Stomach (tissue), 9 donors: ENCODE data around the gene CEMIP. TPM values are rescaled to one million over a fixed set of nuclear protein-coding genes. Genes with fewer than 3 reads are reported as not detected.

Source experiments
- DNase-seq, 2 donors: peaks; one replicate each; pipeline versions ENCODE4 v3.0.0 to v3.0.0-alpha.2; 2013 to 2019
- H3K27ac ChIP-seq, 5 donors: fragments of 200-600 bp in 4 of 5; sonication (generic) in 4 of 5; one replicate each; pipeline ENCODE4 v1.5.1; 2013 to 2019; ENCODE audit warnings: mild to moderate bottlenecking in 1 of 5, moderate library complexity in 1 of 5
- H3K27me3 ChIP-seq, 3 donors: fragments of 200-600 bp; sonication (generic); one replicate each; pipeline ENCODE4 v1.5.1; 2017 to 2019; ENCODE audit warnings: mixed run types in 1 of 3
- H3K36me3 ChIP-seq, 4 donors: fragments of 200-600 bp; sonication (generic); 1 replicate in 3 of 4; 2 replicates in 1 of 4; pipeline ENCODE4 v1.5.1; 2016 to 2019
- H3K4me1 ChIP-seq, 4 donors: fragments of 200-600 bp; sonication (generic); one replicate each; pipeline ENCODE4 v1.5.1; 2016 to 2019
- H3K4me3 ChIP-seq, 4 donors: fragments of 200-600 bp; sonication (generic) in 3 of 4; one replicate each; pipeline ENCODE4 v1.5.1; 2016 to 2019; ENCODE audit warnings: mild to moderate bottlenecking in 1 of 4
- H3K9me3 ChIP-seq, 4 donors: fragments of 200-600 bp; sonication (generic); one replicate each; pipeline ENCODE4 v1.5.1; 2016 to 2019
- CTCF ChIP-seq, 7 experiments: fragments of 450-650 bp in 4 of 7; fragments of 200-600 bp in 3 of 7; sonication (generic) in 3 of 7; IDR thresholded peaks; one replicate each; pipeline ENCODE4 v1.5.1; 2016 to 2019; ENCODE audit warnings: antibody characterized with exemption in 7 of 7, control low read depth in 2 of 7, mild to moderate bottlenecking in 1 of 7
- EP300 ChIP-seq: sonication (generic); formaldehyde crosslinking; IDR thresholded peaks from one replicate; pipeline ENCODE4 v1.6.1; 2017; ENCODE audit warnings: antibody characterized with exemption
- POLR2A ChIP-seq, 4 donors: fragments of 450-650 bp; IDR thresholded peaks; one replicate each; pipeline ENCODE4 v1.6.1; 2016; ENCODE audit warnings: antibody characterized with exemption in 4 of 4, control low read depth in 2 of 4, mild to moderate bottlenecking in 1 of 4, moderate library complexity in 1 of 4
- POLR2AphosphoS5 ChIP-seq, 3 donors: sonication (generic); formaldehyde crosslinking; IDR thresholded peaks; one replicate each; pipeline ENCODE4 v1.6.1; 2016; ENCODE audit warnings: antibody characterized with exemption in 3 of 3
- WGBS, 5 donors: extraction: QIAGEN DNeasy Blood & Tissue Kit in 3 of 5; methylation state at CpG; one replicate each; pipeline versions ENCODE4 v1.1.5 to v1.1.7; 2013 to 2018; 5-methylcytosine and 5-hydroxymethylcytosine counted together
- intact Hi-C: fragments of 100-400 bp; cut with DNase I; formaldehyde crosslinking; loops from one replicate; pipeline ENCODE4 v1.15.1; 2023; ENCODE audit warnings: low total_unique reads
- polyA plus RNA-seq, 3 donors: library from polyadenylated mRNA; stranded (reverse); fragments of 200-250 nt; gene quantifications; one replicate each; pipeline ENCODE4 v1.2.3, GENCODE V29; 2013
- total RNA-seq, 5 donors: library from RNA; depleted of rRNA; stranded (reverse); fragments of >200 nt; gene quantifications; one replicate each; pipeline versions ENCODE4 v1.1.0 to v1.2.3, GENCODE V29; 2014 to 2016
- donor health status: healthy with polysubstance abuse.
- donor health status: Bipolar disorder and iron deficiency.
- donor health status: healthy.

The CEMIP gene
- total and polyA plus RNA-seq, 8 donors = 0.53 to 2.6 (median 1.4) TPM; not detected in 4

- Histone ChIP-seq H3K27me3 (no peaks in the 10 kb centered on the region), H3K4me3 (no peak overlapping the region), H3K9me3 (no peaks in the 10 kb centered on the region), H3K36me3 (no peaks in the 10 kb centered on the region), H3K4me1 (peaks cover 0 to 4% (median 0%) of the 10 kb centered on the region in 4 donors), H3K27ac (no peak overlapping the region)
- intact Hi-C loops = no loop called here
- DNase-seq = peak in 1 of 2 donors; percentile 28
- WGBS, 5 donors = 49 to 66% (median 56%) methylated on average over 3 of the region's 3 CpGs
- TF ChIP-seq CTCF (IDR thresholded peaks at IDR 0.05) (no peak), POLR2AphosphoS5 (IDR thresholded peaks at IDR 0.05) (no peak), POLR2A (IDR thresholded peaks at IDR 0.05) (no peak), EP300 (no peak)
Measured at GRCh38 chr15:80832686-80833085, 53.5 kb downstream of the CEMIP start.

GRCh38 chr15:80834402-80834801 lies 55.2 kb downstream of the CEMIP start:
- Histone ChIP-seq H3K27me3 (no peaks in the 10 kb centered on the region), H3K9me3 (no peaks in the 10 kb centered on the region), H3K4me1 (peaks cover 0 to 4% (median 0%) of the 10 kb centered on the region in 4 donors), H3K4me3 (no peak overlapping the region), H3K36me3 (no peaks in the 10 kb centered on the region), H3K27ac (no peak overlapping the region)
- no peak for DNase-seq
- intact Hi-C loops = no loop called here
- no peak for TF ChIP-seq EP300
- TF ChIP-seq POLR2A (IDR thresholded peaks at IDR 0.05) = no peak
- no peak for TF ChIP-seq POLR2AphosphoS5 (IDR thresholded peaks at IDR 0.05)
- TF ChIP-seq CTCF (IDR thresholded peaks at IDR 0.05) = no peak
- WGBS, 5 donors = 67 to 84% (median 73%) methylated on average over 2 of the region's 2 CpGs

- Histone ChIP-seq H3K27ac (no peak overlapping the region), H3K4me3 (no peak overlapping the region), H3K36me3 (no peaks in the 10 kb centered on the region), H3K27me3 (no peaks in the 10 kb centered on the region), H3K4me1 (peaks cover 0 to 4% (median under 1%) of the 10 kb centered on the region in 4 donors), H3K9me3 (no peaks in the 10 kb centered on the region)
- WGBS, 5 donors = 71 to 89% (median 78%) methylated on average over 1 of the region's 1 CpG
- DNase-seq = no peak
- intact Hi-C loops = no loop called here
- TF ChIP-seq POLR2A (IDR thresholded peaks at IDR 0.05) = no peak
- TF ChIP-seq CTCF (IDR thresholded peaks at IDR 0.05) = no peak
- TF ChIP-seq POLR2AphosphoS5 (IDR thresholded peaks at IDR 0.05) = no peak
- TF ChIP-seq EP300 = no peak
Measured at GRCh38 chr15:80834906-80835305, 55.7 kb downstream of the CEMIP start.

- Histone ChIP-seq H3K27ac (no peak overlapping the region), H3K36me3 (no peaks in the 10 kb centered on the region), H3K4me1 (peaks cover 0 to 4% (median 2%) of the 10 kb centered on the region in 4 donors), H3K27me3 (no peaks in the 10 kb centered on the region), H3K9me3 (no peaks in the 10 kb centered on the region), H3K4me3 (no peak overlapping the region)
- TF ChIP-seq EP300 (no peak), POLR2A (IDR thresholded peaks at IDR 0.05) (no peak), POLR2AphosphoS5 (IDR thresholded peaks at IDR 0.05) (no peak), CTCF (IDR thresholded peaks at IDR 0.05) (no peak)
- intact Hi-C loops = no loop called here
- DNase-seq = no peak
- 52 to 74% (median 66%) methylated on average over 2 to 4 of the region's 4 CpGs for WGBS, 5 donors
Measured at GRCh38 chr15:80835336-80835735, 56.2 kb downstream of the CEMIP start.
